Mucosa of stomach (tissue), 1 donor: ENCODE measurements around the gene FGFBP1.

Source experiments
- H3K27me3 ChIP-seq: one replicate; pipeline ENCODE4 v1.7.0; 2013; ENCODE audit warnings: mild to moderate bottlenecking, low read length; ENCODE audit not compliant: control insufficient read depth, insufficient read depth
- H3K36me3 ChIP-seq: one replicate; pipeline ENCODE4 v1.7.0; 2013; ENCODE audit warnings: low read length; ENCODE audit not compliant: control insufficient read depth, insufficient read depth
- H3K4me1 ChIP-seq: one replicate; pipeline ENCODE4 v1.7.0; 2013; ENCODE audit warnings: mild to moderate bottlenecking, low read length; ENCODE audit not compliant: control insufficient read depth, insufficient read depth
- H3K4me3 ChIP-seq: one replicate; pipeline ENCODE4 v1.7.0; 2013; ENCODE audit warnings: low read length
- H3K9ac ChIP-seq: one replicate; pipeline ENCODE4 v1.7.0; 2013; ENCODE audit warnings: mild to moderate bottlenecking, low read length, moderate library complexity
- H3K9me3 ChIP-seq: one replicate; pipeline ENCODE4 v1.7.0; 2013; ENCODE audit warnings: mild to moderate bottlenecking, low read length, moderate library complexity; ENCODE audit not compliant: control insufficient read depth
- donor health status: Pancreatic carcinoma.

Gene FGFBP1

DNA sequence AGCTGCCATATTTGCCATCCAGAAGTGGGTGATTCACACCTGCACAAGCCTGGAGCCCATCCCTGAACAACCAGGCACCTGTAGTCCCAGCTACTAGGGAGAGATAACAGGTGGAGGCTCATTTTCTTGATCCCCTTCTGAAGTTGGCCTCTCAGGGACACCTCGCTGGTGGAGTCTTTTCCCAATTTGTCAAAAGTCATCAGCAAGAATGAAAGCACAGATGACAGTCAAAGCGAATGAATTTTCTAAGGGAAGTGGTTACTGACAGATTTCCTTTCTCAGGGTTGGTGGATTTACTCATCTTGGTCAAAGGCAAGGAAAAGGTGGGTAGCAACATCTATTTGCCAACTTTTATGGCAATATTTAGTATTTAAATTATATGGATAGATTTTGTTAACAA, 36.5 kb downstream of the FGFBP1 start:
- Histone ChIP-seq H3K4me1 (peaks cover 14% of the 10 kb centered on the region), H3K9me3 (no peaks in the 10 kb centered on the region), H3K27me3 (no peaks in the 10 kb centered on the region), H3K4me3 (no peak overlapping the region), H3K36me3 (no peaks in the 10 kb centered on the region), H3K9ac (no peak overlapping the region)

DNA sequence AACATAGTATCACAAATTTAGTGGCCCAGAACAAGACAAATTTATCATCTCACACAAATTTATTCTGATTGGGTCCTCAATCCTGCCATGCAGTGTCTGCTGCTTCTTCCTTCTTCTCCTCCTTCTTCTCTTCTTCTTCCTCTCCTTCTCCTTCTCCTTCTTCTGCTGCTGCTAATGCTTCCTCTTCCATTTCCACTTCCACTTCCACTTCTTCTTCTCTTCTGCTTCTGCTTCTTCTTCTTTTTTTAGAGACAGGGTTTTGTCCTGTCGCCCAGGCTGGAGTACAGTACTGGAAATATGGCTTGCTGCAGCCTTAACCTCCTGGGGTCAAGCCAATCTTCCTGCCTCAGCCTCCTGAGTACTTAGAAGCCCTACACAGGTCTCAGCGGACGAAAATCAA, 37.5 kb downstream of the FGFBP1 start:
- H3K4me3 ChIP-seq = no peak overlapping the region
- no peaks in the 10 kb centered on the region for H3K27me3 ChIP-seq
- H3K36me3 ChIP-seq = no peaks in the 10 kb centered on the region
- no peaks in the 10 kb centered on the region for H3K9me3 ChIP-seq
- peaks cover 10% of the 10 kb centered on the region for H3K4me1 ChIP-seq
- no peak overlapping the region for H3K9ac ChIP-seq

DNA sequence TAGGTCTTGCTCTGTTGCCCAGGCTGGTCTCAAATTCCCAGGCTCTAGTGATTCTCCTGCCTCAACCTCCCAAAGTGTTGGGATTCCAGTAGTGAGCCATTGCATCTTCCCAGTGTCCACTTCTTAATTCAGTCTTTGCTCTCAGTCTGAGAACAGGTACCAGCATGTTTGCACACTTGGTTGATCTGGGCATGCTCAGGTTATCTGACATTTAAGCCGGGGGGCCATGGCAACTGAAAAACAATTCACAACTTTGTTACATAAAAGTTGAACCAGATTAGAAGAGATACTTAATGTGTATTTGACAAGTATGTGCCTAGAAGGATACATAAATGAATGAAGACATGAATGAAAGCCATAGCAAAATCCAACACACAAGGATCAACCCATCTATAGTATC, 39.0 kb downstream of the FGFBP1 start:
- H3K36me3 ChIP-seq = no peaks in the 10 kb centered on the region

DNA sequence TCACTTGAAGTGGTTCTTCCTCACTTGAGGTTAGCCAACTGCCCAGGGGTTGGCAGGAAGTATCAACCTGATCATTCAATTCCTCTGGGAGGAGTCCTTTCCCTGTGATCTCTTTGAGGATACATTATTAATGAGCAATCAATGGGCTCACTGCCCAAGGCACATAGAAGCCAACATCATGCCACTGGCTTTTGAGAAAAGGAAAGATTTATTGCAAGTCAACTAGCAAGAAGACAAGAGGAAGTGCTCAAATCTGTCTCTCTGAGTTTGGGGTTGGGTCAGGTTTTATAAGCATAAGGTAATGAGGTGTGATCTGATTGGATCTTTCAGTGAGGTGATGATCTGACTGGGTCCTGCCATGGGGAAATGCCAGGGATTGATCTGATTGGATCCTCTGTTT, 39.6 kb downstream of the FGFBP1 start:
- H3K4me3 ChIP-seq = no peak overlapping the region
- peaks cover 6% of the 10 kb centered on the region for H3K4me1 ChIP-seq
- no peaks in the 10 kb centered on the region for H3K9me3 ChIP-seq
- no peaks in the 10 kb centered on the region for H3K36me3 ChIP-seq
- H3K27me3 ChIP-seq = no peaks in the 10 kb centered on the region
- H3K9ac ChIP-seq = no peak overlapping the region

More for the DNA sequence above, 39.0 kb downstream of the FGFBP1 start:
- no peaks in the 10 kb centered on the region for H3K9me3 ChIP-seq
- H3K27me3 ChIP-seq = no peaks in the 10 kb centered on the region
- no peak overlapping the region for H3K9ac ChIP-seq
- no peak overlapping the region for H3K4me3 ChIP-seq
- peaks cover under 1% of the 10 kb centered on the region for H3K4me1 ChIP-seq

DNA sequence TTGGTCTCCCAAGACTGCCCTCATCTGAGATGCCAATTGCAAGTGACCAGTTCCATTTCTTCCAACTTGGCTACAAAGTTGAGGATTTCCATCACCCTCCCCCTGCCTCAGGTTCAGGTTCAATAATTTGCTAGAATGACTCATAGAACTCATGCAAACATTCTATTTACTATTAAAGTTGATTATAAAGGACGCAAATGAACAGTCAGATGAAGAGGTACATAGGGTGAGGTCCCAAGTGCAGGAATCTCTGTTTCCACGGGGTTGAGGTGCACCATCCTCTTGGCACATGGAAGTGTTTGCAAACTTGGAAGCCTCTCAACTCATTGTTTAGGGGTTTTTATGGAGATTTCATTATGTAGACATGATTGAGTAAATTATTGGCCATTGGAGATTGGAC, 41.0 kb downstream of the FGFBP1 start:
- H3K9ac ChIP-seq = no peak overlapping the region
- no peaks in the 10 kb centered on the region for H3K27me3 ChIP-seq
- no peaks in the 10 kb centered on the region for H3K36me3 ChIP-seq
- no peaks in the 10 kb centered on the region for H3K9me3 ChIP-seq
- no peak overlapping the region for H3K4me3 ChIP-seq
- peaks cover 6% of the 10 kb centered on the region for H3K4me1 ChIP-seq

DNA sequence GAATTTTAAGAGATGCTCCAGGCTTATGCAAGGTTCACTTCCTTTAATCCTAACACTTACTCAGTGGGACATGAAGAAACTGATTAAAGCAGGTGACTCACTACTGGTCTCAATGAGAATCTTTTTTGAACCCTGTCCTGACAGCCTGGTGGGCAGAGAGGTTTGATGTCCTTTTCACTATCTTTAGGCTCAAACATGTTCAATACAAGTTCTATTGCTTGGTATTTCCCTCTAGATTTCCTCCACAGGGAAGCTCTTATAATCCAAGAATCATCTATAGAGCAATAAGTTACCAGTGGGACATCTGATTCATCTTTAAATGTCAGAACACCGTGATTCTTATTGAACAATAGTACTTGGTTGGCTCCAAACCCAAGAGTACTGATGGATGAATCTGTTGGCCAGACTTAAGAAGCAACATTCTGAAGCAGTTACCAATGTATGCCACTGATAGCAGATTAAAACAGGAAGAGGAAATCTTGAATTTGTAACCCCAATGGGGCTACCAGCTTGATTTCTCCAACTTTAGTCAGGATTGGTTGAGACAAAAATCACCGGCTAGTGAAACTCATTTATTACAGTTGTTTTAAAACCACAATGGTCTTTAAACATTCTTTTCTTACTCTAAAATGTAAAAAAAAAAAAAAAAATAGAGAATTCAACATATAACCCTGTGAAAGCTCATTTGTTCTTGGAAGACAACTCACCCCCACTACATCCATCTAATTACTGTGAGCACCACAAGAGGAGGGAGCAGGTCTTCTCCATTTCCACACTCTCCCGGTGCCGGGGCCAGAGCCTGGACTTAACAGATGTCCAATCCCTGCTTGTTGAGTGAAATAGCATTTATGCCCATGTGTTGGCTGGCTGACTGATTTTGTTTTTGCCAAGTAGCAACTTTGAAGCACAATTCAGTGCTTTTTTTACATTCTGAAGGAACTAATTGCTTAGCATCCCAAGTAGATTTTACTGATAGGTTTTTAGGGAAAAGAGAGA, 43.3 kb downstream of the FGFBP1 start:
- Histone ChIP-seq H3K4me3 (no peak overlapping the region), H3K27me3 (no peaks in the 10 kb centered on the region), H3K36me3 (no peaks in the 10 kb centered on the region), H3K9ac (no peak overlapping the region), H3K9me3 (no peaks in the 10 kb centered on the region), H3K4me1 (peaks cover 6% of the 10 kb centered on the region)

DNA sequence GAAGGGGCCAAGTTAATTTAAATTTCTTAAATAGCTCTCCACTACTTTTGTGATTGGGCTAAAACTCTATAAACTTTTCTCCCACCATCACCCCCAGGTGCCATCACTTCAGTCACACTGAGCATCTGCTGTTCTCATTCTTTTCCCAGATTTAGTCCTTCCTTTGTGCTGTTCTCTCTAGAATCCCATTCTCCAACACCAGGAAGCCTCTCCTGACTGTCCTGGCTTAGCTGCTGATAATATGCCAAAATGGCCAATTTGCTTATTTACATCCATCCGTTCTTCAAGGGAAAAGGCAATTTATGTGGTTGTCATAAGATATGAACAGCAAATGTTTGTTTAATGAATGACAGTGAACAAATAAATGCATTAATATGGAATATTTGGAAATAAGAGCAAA, 44.1 kb downstream of the FGFBP1 start:
- Histone ChIP-seq H3K9ac (no peak overlapping the region), H3K27me3 (no peaks in the 10 kb centered on the region), H3K4me1 (peaks cover 6% of the 10 kb centered on the region)

DNA sequence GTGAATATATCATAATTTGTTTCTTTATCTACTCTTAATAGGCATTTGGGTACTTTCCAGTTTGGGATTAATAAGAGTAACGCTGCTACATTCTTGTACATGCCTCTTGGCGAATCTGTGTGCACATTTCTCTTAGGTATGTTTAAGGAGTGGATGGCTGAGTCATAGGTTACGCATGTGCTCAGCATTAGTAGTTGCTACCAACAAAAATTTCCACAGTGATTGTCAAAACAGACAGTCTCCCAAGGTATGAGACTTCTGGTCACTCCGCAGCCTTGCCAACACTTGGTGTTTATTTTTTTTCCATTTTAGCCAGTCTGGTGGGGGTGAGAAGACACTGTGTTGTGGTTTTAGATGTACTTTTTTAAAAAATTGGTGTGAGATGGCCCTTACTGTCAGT, 44.6 kb downstream of the FGFBP1 start:
- Histone ChIP-seq H3K27me3 (no peaks in the 10 kb centered on the region), H3K36me3 (no peaks in the 10 kb centered on the region), H3K4me3 (no peak overlapping the region), H3K9me3 (no peaks in the 10 kb centered on the region), H3K4me1 (peaks cover 6% of the 10 kb centered on the region), H3K9ac (no peak overlapping the region)

More for the DNA sequence above, 44.1 kb downstream of the FGFBP1 start:
- Histone ChIP-seq H3K36me3 (no peaks in the 10 kb centered on the region), H3K9me3 (no peaks in the 10 kb centered on the region), H3K4me3 (no peak overlapping the region)

DNA sequence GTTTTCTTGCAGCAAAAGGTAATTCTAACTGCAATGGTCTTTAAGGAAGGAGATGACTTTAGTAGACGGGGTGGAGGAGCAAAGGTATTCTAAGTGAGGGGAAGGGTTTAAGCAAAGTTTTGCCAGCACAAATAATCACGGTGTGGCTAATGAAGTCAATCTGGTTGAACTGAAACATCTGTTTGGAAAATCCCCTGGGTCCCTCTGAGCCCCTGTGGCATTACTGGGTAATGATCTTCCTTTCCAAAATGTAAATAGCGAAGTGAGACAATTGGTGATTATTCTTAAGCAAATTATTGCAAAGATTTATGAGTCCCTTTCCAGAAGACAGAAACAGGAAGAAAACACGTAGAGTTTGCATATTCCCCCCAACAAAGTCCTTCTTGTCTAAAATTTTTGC, 47.2 kb downstream of the FGFBP1 start:
- no peaks in the 10 kb centered on the region for H3K36me3 ChIP-seq
- H3K4me3 ChIP-seq = no peak overlapping the region
- peaks cover 6% of the 10 kb centered on the region for H3K4me1 ChIP-seq
- no peaks in the 10 kb centered on the region for H3K27me3 ChIP-seq
- H3K9me3 ChIP-seq = no peaks in the 10 kb centered on the region
- no peak overlapping the region for H3K9ac ChIP-seq

DNA sequence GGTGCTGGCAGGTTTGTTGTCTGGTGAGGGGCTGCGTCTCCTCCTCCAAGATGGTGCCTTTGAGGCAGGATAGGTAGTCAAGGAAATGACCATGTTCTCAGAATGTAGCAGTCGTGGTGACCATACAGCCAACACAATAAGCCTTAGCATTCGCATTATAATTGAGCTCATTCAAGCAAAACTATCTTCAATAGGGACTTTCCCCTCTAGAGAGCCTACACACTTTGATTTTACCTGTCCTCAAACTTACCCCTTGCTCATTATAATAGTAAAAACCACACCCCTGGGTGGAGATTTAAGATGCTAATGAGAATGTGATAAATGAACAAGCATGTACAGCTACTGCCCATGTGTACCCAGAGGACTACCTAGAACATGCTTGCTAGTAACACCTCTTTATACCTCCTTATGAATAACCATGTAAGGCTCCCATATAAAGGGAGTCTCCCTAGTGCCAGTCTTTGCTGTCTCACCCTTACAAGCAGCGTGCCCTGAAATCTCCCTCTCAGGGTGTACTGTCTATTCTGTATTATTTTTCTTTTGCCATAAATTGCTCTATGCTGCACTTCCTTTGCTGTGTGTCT, 48.2 kb downstream of the FGFBP1 start:
- no peaks in the 10 kb centered on the region for H3K27me3 ChIP-seq
- H3K4me3 ChIP-seq = no peak overlapping the region
- H3K4me1 ChIP-seq = peaks cover 6% of the 10 kb centered on the region
- no peak overlapping the region for H3K9ac ChIP-seq
- H3K36me3 ChIP-seq = no peaks in the 10 kb centered on the region
- no peaks in the 10 kb centered on the region for H3K9me3 ChIP-seq

DNA sequence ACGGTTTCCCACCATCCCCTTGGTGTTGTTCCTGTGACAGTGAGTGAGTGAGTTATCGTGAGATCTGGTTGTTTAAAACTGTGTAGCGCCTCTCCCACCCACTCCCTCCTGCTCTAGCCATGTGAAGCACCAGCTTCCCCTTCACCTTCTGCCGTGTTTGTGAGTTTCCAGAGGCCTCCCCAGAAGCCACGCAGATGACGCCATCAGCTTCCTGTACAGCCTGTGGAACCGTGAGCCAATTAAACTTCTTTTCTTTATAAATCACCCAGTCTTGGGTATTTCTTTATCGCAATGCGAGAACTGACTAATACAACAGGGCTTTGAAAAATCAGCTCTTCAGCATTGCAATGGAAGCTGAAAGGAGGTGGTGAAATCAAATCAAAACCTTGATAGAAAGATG, 50.0 kb downstream of the FGFBP1 start:
- Histone ChIP-seq H3K9ac (no peak overlapping the region), H3K4me3 (no peak overlapping the region)

More for the DNA sequence above, 50.0 kb downstream of the FGFBP1 start:
- Histone ChIP-seq H3K36me3 (no peaks in the 10 kb centered on the region), H3K4me1 (peaks cover 10% of the 10 kb centered on the region), H3K27me3 (no peaks in the 10 kb centered on the region), H3K9me3 (no peaks in the 10 kb centered on the region)
